ENCODE results near the gene DISC1.

Gene DISC1

GRCh38 chr1:231872461-231872910, 245.9 kb downstream of the DISC1 start:
- Histone ChIP-seq H3K27me3 (ENCODE audit: control insufficient read depth, insufficient read depth, low read length) (no peaks in the 10 kb centered on the region), H3K9me3 (ENCODE audit: control insufficient read depth, insufficient read depth, low read length) (peaks cover 4% of the 10 kb centered on the region; the same call in 1 of the 2 replicates), H3K36me3 (ENCODE audit: control insufficient read depth, insufficient read depth, low read length) (no peaks in the 10 kb centered on the region), H3K27ac (ENCODE audit: low read depth, low read length) (no peak overlapping the region), H3K4me3 (ENCODE audit: low read depth, low read length) (no peak overlapping the region), H3K4me1 (ENCODE audit: control insufficient read depth, insufficient read depth, low read length) (peaks cover 8% of the 10 kb centered on the region), H3K9ac (ENCODE audit: low read depth, low read length) (no peak overlapping the region)

- peaks cover 4% of the 10 kb centered on the region; the same call in 1 of the 2 replicates for H3K9me3 ChIP-seq (ENCODE audit: control insufficient read depth, insufficient read depth, low read length)
- H3K4me1 ChIP-seq (ENCODE audit: control insufficient read depth, insufficient read depth, low read length) = no peaks in the 10 kb centered on the region
- no peak overlapping the region for H3K4me3 ChIP-seq (ENCODE audit: low read depth, low read length)
- H3K36me3 ChIP-seq (ENCODE audit: control insufficient read depth, insufficient read depth, low read length) = no peaks in the 10 kb centered on the region
- no peak overlapping the region for H3K9ac ChIP-seq (ENCODE audit: low read depth, low read length)
- H3K27me3 ChIP-seq (ENCODE audit: control insufficient read depth, insufficient read depth, low read length) = no peaks in the 10 kb centered on the region
- no peak overlapping the region for H3K27ac ChIP-seq (ENCODE audit: low read depth, low read length)
Measured at GRCh38 chr1:231878737-231879136, 252.1 kb downstream of the DISC1 start.

GRCh38 chr1:231879296-231879695, 252.7 kb downstream of the DISC1 start:
- Histone ChIP-seq H3K27ac (ENCODE audit: low read depth, low read length) (no peak overlapping the region), H3K36me3 (ENCODE audit: control insufficient read depth, insufficient read depth, low read length) (no peaks in the 10 kb centered on the region), H3K9ac (ENCODE audit: low read depth, low read length) (no peak overlapping the region), H3K4me1 (ENCODE audit: control insufficient read depth, insufficient read depth, low read length) (no peaks in the 10 kb centered on the region), H3K27me3 (ENCODE audit: control insufficient read depth, insufficient read depth, low read length) (no peaks in the 10 kb centered on the region), H3K9me3 (ENCODE audit: control insufficient read depth, insufficient read depth, low read length) (peaks cover 4% of the 10 kb centered on the region; the same call in 1 of the 2 replicates), H3K4me3 (ENCODE audit: low read depth, low read length) (no peak overlapping the region)

- H3K9ac ChIP-seq (ENCODE audit: low read depth, low read length) = no peak overlapping the region
- H3K27ac ChIP-seq (ENCODE audit: low read depth, low read length) = no peak overlapping the region
Measured at GRCh38 chr1:231882333-231882732, 255.7 kb downstream of the DISC1 start.

GRCh38 chr1:231882790-231883189, 256.2 kb downstream of the DISC1 start:
- Histone ChIP-seq H3K27me3 (ENCODE audit: control insufficient read depth, insufficient read depth, low read length) (no peaks in the 10 kb centered on the region), H3K36me3 (ENCODE audit: control insufficient read depth, insufficient read depth, low read length) (no peaks in the 10 kb centered on the region), H3K4me1 (ENCODE audit: control insufficient read depth, insufficient read depth, low read length) (no peaks in the 10 kb centered on the region), H3K27ac (ENCODE audit: low read depth, low read length) (no peak overlapping the region), H3K9ac (ENCODE audit: low read depth, low read length) (no peak overlapping the region), H3K4me3 (ENCODE audit: low read depth, low read length) (no peak overlapping the region), H3K9me3 (ENCODE audit: control insufficient read depth, insufficient read depth, low read length) (no peaks in the 10 kb centered on the region)

More at GRCh38 chr1:231882333-231882732, 255.7 kb downstream of the DISC1 start:
- H3K36me3 ChIP-seq (ENCODE audit: control insufficient read depth, insufficient read depth, low read length) = no peaks in the 10 kb centered on the region
- no peaks in the 10 kb centered on the region for H3K27me3 ChIP-seq (ENCODE audit: control insufficient read depth, insufficient read depth, low read length)
- H3K4me1 ChIP-seq (ENCODE audit: control insufficient read depth, insufficient read depth, low read length) = no peaks in the 10 kb centered on the region
- no peak overlapping the region for H3K4me3 ChIP-seq (ENCODE audit: low read depth, low read length)
- no peaks in the 10 kb centered on the region for H3K9me3 ChIP-seq (ENCODE audit: control insufficient read depth, insufficient read depth, low read length)

GRCh38 chr1:231883382-231883781, 256.8 kb downstream of the DISC1 start:
- Histone ChIP-seq H3K27me3 (ENCODE audit: control insufficient read depth, insufficient read depth, low read length) (no peaks in the 10 kb centered on the region), H3K9ac (ENCODE audit: low read depth, low read length) (no peak overlapping the region), H3K36me3 (ENCODE audit: control insufficient read depth, insufficient read depth, low read length) (no peaks in the 10 kb centered on the region), H3K4me3 (ENCODE audit: low read depth, low read length) (no peak overlapping the region), H3K27ac (ENCODE audit: low read depth, low read length) (no peak overlapping the region), H3K9me3 (ENCODE audit: control insufficient read depth, insufficient read depth, low read length) (no peaks in the 10 kb centered on the region), H3K4me1 (ENCODE audit: control insufficient read depth, insufficient read depth, low read length) (no peaks in the 10 kb centered on the region)

GRCh38 chr1:231885209-231885854, 258.7 kb downstream of the DISC1 start:
- H3K36me3 ChIP-seq (ENCODE audit: control insufficient read depth, insufficient read depth, low read length) = no peaks in the 10 kb centered on the region
- no peaks in the 10 kb centered on the region for H3K27me3 ChIP-seq (ENCODE audit: control insufficient read depth, insufficient read depth, low read length)
- no peaks in the 10 kb centered on the region for H3K4me1 ChIP-seq (ENCODE audit: control insufficient read depth, insufficient read depth, low read length)
- H3K27ac ChIP-seq (ENCODE audit: low read depth, low read length) = no peak overlapping the region
- no peak overlapping the region for H3K4me3 ChIP-seq (ENCODE audit: low read depth, low read length)
- no peaks in the 10 kb centered on the region for H3K9me3 ChIP-seq (ENCODE audit: control insufficient read depth, insufficient read depth, low read length)
- H3K9ac ChIP-seq (ENCODE audit: low read depth, low read length) = no peak overlapping the region

- no peaks in the 10 kb centered on the region for H3K4me1 ChIP-seq (ENCODE audit: control insufficient read depth, insufficient read depth, low read length)
- H3K36me3 ChIP-seq (ENCODE audit: control insufficient read depth, insufficient read depth, low read length) = no peaks in the 10 kb centered on the region
- H3K9me3 ChIP-seq (ENCODE audit: control insufficient read depth, insufficient read depth, low read length) = no peaks in the 10 kb centered on the region
- H3K9ac ChIP-seq (ENCODE audit: low read depth, low read length) = no peak overlapping the region
- H3K4me3 ChIP-seq (ENCODE audit: low read depth, low read length) = no peak overlapping the region
- no peak overlapping the region for H3K27ac ChIP-seq (ENCODE audit: low read depth, low read length)
- H3K27me3 ChIP-seq (ENCODE audit: control insufficient read depth, insufficient read depth, low read length) = no peaks in the 10 kb centered on the region
Measured at GRCh38 chr1:231887166-231887565, 260.6 kb downstream of the DISC1 start.

- H3K27ac ChIP-seq (ENCODE audit: low read depth, low read length) = no peak overlapping the region
- H3K9ac ChIP-seq (ENCODE audit: low read depth, low read length) = no peak overlapping the region
- no peaks in the 10 kb centered on the region for H3K36me3 ChIP-seq (ENCODE audit: control insufficient read depth, insufficient read depth, low read length)
- no peak overlapping the region for H3K4me3 ChIP-seq (ENCODE audit: low read depth, low read length)
- no peaks in the 10 kb centered on the region for H3K9me3 ChIP-seq (ENCODE audit: control insufficient read depth, insufficient read depth, low read length)
- no peaks in the 10 kb centered on the region for H3K4me1 ChIP-seq (ENCODE audit: control insufficient read depth, insufficient read depth, low read length)
- no peaks in the 10 kb centered on the region for H3K27me3 ChIP-seq (ENCODE audit: control insufficient read depth, insufficient read depth, low read length)
Measured at GRCh38 chr1:231887866-231888265, 261.3 kb downstream of the DISC1 start.

GRCh38 chr1:231890791-231891190, 264.2 kb downstream of the DISC1 start:
- Histone ChIP-seq H3K27ac (ENCODE audit: low read depth, low read length) (no peak overlapping the region), H3K4me3 (ENCODE audit: low read depth, low read length) (no peak overlapping the region), H3K27me3 (ENCODE audit: control insufficient read depth, insufficient read depth, low read length) (no peaks in the 10 kb centered on the region), H3K36me3 (ENCODE audit: control insufficient read depth, insufficient read depth, low read length) (no peaks in the 10 kb centered on the region), H3K4me1 (ENCODE audit: control insufficient read depth, insufficient read depth, low read length) (no peaks in the 10 kb centered on the region), H3K9me3 (ENCODE audit: control insufficient read depth, insufficient read depth, low read length) (no peaks in the 10 kb centered on the region), H3K9ac (ENCODE audit: low read depth, low read length) (no peak overlapping the region)

GRCh38 chr1:231893400-231894102, 267.0 kb downstream of the DISC1 start:
- Histone ChIP-seq H3K4me1 (ENCODE audit: control insufficient read depth, insufficient read depth, low read length) (no peaks in the 10 kb centered on the region), H3K4me3 (ENCODE audit: low read depth, low read length) (no peak overlapping the region), H3K9me3 (ENCODE audit: control insufficient read depth, insufficient read depth, low read length) (no peaks in the 10 kb centered on the region), H3K36me3 (ENCODE audit: control insufficient read depth, insufficient read depth, low read length) (no peaks in the 10 kb centered on the region), H3K27ac (ENCODE audit: low read depth, low read length) (no peak overlapping the region), H3K9ac (ENCODE audit: low read depth, low read length) (no peak overlapping the region), H3K27me3 (ENCODE audit: control insufficient read depth, insufficient read depth, low read length) (no peaks in the 10 kb centered on the region)
